DOHH2 (cell line): Measurements from ENCODE around the gene GGCT.

Experiments
- H3F3A ChIP-seq: fragments of 200-600 bp; sonication (generic), shearing (Covaris generic); 2 replicates; pipeline ENCODE4 v1.6.0; 2016; ENCODE audit warnings: antibody characterized with exemption, mild to moderate bottlenecking; ENCODE audit not compliant: control insufficient read depth, insufficient read depth
- H3K27ac ChIP-seq: fragments of 200-600 bp; sonication (generic); 2 replicates; pipeline ENCODE4 v1.5.1; 2014; ENCODE audit warnings: low read depth, mild to moderate bottlenecking, low read length, moderate library complexity
- H3K27me3 ChIP-seq: fragments of 200-600 bp; sonication (generic); 2 replicates; pipeline ENCODE4 v1.6.1; 2014; ENCODE audit warnings: mild to moderate bottlenecking, low read length, mixed read lengths; ENCODE audit not compliant: control insufficient read depth
- H3K36me3 ChIP-seq: fragments of 200-600 bp; sonication (generic); 2 replicates; pipeline ENCODE4 v1.6.1; 2014; ENCODE audit warnings: mild to moderate bottlenecking, low read length, moderate library complexity, mixed read lengths; ENCODE audit not compliant: control insufficient read depth
- H3K4me1 ChIP-seq: fragments of 200-600 bp; sonication (generic); 2 replicates; pipeline ENCODE4 v1.6.1; 2014; ENCODE audit warnings: mild to moderate bottlenecking, low read length, mixed read lengths; ENCODE audit not compliant: control insufficient read depth
- H3K4me2 ChIP-seq: fragments of 200-600 bp; sonication (generic); 2 replicates; pipeline ENCODE4 v1.6.0; 2014; ENCODE audit warnings: mild to moderate bottlenecking, low read length, moderate library complexity
- H3K4me3 ChIP-seq: fragments of 200-600 bp; sonication (generic); 2 replicates; pipeline ENCODE4 v1.5.1; 2014; ENCODE audit warnings: mild to moderate bottlenecking, low read length, mixed read lengths
- H3K79me2 ChIP-seq: fragments of 200-600 bp; sonication (generic); 2 replicates; pipeline ENCODE4 v1.6.1; 2014; ENCODE audit warnings: mild to moderate bottlenecking, low read length, mixed read lengths; ENCODE audit not compliant: control insufficient read depth
- H3K9me2 ChIP-seq: fragments of 200-600 bp; sonication (generic); replicated peaks from 2 replicates; pipeline ENCODE4 v1.6.1; 2014; ENCODE audit warnings: mild to moderate bottlenecking, low read length, mixed read lengths; ENCODE audit not compliant: control insufficient read depth
- H3K9me3 ChIP-seq: fragments of 200-600 bp; sonication (generic); 2 replicates; pipeline ENCODE4 v1.6.1; 2014; ENCODE audit warnings: antibody characterized with exemption, low read length, mixed read lengths; ENCODE audit not compliant: control insufficient read depth, insufficient read depth
- H4K20me1 ChIP-seq: fragments of 200-600 bp; sonication (generic); 2 replicates; pipeline ENCODE4 v1.6.0; 2014; ENCODE audit warnings: low read depth, mild to moderate bottlenecking, antibody characterized with exemption, low read length, moderate library complexity; ENCODE audit not compliant: control insufficient read depth, insufficient read depth
- EZH2phosphoT487 ChIP-seq: fragments of 200-600 bp; sonication (generic); IDR thresholded peaks from 2 replicates; pipeline ENCODE4 v1.6.1; 2017; ENCODE audit warnings: borderline replicate concordance, mild to moderate bottlenecking, antibody characterized with exemption, low read length, moderate library complexity, mixed read lengths
- TF ChIP-seq, protein P1 (sequence below): fragments of 200-600 bp; sonication (generic); IDR thresholded peaks from one replicate; pipeline ENCODE4 v1.5.1; 2014; ENCODE audit warnings: antibody characterized with exemption, mild to moderate bottlenecking, low read depth, low read length; ENCODE audit not compliant: poor library complexity, severe bottlenecking

The GGCT gene

DNA sequence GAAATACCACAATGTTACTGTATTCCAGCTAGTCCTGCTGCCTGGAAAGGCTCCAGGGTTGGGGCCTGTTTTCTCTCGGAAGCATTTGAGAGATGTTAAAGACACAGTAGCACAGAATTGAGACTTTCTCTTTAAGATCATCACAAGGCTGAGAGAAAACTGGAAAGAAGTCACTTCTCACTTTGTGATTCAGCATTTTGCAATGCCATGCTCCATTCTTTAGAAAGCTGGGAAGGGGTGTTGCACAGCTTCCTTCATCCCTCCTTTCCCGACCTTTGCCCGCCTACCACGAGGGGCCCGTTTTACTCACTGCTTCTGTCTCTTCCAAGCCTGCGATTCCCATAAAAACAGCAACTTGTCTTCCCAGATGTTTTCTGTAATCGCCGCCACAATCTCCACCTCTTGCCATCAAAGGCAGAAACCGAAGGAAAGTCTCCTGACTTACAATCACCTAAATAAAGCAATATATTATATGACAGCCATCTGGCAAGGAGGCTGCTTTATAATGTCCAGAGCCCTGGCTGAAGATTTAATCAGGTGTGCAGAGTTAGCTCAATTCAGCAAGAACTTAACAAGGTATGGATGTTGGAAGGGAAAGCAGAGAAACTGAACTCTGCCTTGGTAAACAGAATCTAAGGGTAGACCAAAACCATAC is 44.9 kb downstream of the GGCT start:
- no peak for TF ChIP-seq EZH2phosphoT487
- TF ChIP-seq, protein P1, sequence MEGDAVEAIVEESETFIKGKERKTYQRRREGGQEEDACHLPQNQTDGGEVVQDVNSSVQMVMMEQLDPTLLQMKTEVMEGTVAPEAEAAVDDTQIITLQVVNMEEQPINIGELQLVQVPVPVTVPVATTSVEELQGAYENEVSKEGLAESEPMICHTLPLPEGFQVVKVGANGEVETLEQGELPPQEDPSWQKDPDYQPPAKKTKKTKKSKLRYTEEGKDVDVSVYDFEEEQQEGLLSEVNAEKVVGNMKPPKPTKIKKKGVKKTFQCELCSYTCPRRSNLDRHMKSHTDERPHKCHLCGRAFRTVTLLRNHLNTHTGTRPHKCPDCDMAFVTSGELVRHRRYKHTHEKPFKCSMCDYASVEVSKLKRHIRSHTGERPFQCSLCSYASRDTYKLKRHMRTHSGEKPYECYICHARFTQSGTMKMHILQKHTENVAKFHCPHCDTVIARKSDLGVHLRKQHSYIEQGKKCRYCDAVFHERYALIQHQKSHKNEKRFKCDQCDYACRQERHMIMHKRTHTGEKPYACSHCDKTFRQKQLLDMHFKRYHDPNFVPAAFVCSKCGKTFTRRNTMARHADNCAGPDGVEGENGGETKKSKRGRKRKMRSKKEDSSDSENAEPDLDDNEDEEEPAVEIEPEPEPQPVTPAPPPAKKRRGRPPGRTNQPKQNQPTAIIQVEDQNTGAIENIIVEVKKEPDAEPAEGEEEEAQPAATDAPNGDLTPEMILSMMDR = no peak
- no peak overlapping the region for H3K27ac ChIP-seq
- no peaks in the 10 kb centered on the region for H3K79me2 ChIP-seq
- no peaks in the 10 kb centered on the region for H4K20me1 ChIP-seq
- no peaks in the 10 kb centered on the region for H3K9me2 ChIP-seq
- no peak overlapping the region for H3K4me2 ChIP-seq
- H3K4me3 ChIP-seq = no peak overlapping the region
- H3K4me1 ChIP-seq = peaks cover 29% of the 10 kb centered on the region
- H3K27me3 ChIP-seq = no peaks in the 10 kb centered on the region
- H3F3A ChIP-seq = no peaks in the 10 kb centered on the region
- H3K9me3 ChIP-seq = no peaks in the 10 kb centered on the region
- no peaks in the 10 kb centered on the region; the same call in 1 of the 2 replicates for H3K36me3 ChIP-seq

DNA sequence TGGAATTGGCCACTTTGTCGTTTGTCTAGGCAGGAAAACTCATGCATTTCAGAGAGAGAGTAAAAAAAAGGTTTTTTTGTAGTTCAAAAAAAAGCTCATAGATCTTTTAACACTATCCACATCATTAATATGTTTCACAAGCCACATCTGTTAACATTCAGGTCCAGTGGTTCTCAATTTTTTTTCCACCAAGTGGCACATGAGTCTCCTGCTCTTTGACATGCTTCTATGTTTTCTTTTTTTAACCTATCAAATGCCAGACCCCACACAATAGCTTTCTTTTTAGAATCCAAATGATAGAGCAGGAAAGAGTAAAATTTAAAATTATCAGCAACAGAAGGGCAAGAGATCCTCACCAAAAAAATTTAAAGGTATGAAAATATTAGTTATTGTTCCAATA is 46.3 kb downstream of the GGCT start:
- H3K9me3 ChIP-seq = no peaks in the 10 kb centered on the region
- H3K4me3 ChIP-seq = no peak overlapping the region
- H3K27ac ChIP-seq = no peak overlapping the region
- no peaks in the 10 kb centered on the region for H3F3A ChIP-seq
- H3K36me3 ChIP-seq = no peaks in the 10 kb centered on the region; the same call in 1 of the 2 replicates
- TF ChIP-seq, protein P1 = no peak
- no peak for TF ChIP-seq EZH2phosphoT487
- H3K79me2 ChIP-seq = no peaks in the 10 kb centered on the region
- H3K27me3 ChIP-seq = no peaks in the 10 kb centered on the region
- H3K9me2 ChIP-seq = no peaks in the 10 kb centered on the region
- H4K20me1 ChIP-seq = no peaks in the 10 kb centered on the region
- no peak overlapping the region for H3K4me2 ChIP-seq
- peaks cover 24% of the 10 kb centered on the region for H3K4me1 ChIP-seq

DNA sequence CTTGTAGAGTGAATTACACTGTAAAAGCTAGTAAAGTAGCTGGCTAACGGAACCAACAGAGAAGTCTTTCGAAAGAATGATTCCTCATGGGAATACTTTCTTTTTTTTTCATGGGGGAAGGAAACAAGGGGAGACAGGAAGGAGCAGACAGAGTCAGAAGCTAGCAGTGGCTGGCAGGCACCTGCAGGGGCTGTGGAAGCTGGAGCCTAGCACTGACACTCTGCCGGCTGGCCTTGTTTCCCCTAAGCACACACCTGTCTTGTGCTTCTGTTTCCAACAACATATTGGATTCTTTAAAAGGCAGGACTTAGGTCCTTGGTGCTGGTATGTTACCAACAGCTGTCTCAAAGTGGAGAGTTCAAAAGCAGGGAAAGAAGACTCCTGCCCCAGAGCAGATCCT is 50.7 kb downstream of the GGCT start:
- no peaks in the 10 kb centered on the region for H3K9me3 ChIP-seq
- no peak overlapping the region for H3K27ac ChIP-seq
- H4K20me1 ChIP-seq = no peaks in the 10 kb centered on the region
- H3K4me2 ChIP-seq = no peak overlapping the region
- H3K36me3 ChIP-seq = no peaks in the 10 kb centered on the region; the same call in 1 of the 2 replicates
- peaks cover 14% of the 10 kb centered on the region for H3K4me1 ChIP-seq
- H3F3A ChIP-seq = no peaks in the 10 kb centered on the region
- H3K79me2 ChIP-seq = no peaks in the 10 kb centered on the region
- H3K9me2 ChIP-seq = no peaks in the 10 kb centered on the region
- no peaks in the 10 kb centered on the region for H3K27me3 ChIP-seq
- H3K4me3 ChIP-seq = no peak overlapping the region
- TF ChIP-seq, protein P1 = no peak
- TF ChIP-seq EZH2phosphoT487 = no peak
